Activated T-helper 17 cell treated with anti-CD3 and anti-CD28 coated beads, Interleukin-2, amount 50 U/mL, for 72 hours (primary cell): Measurements from ENCODE around the gene MEFV. TPM values are rescaled to one million over a fixed set of nuclear protein-coding genes. Genes with fewer than 3 reads are reported as not detected.
"Not testable (repeated sequence)": the region's sequence is repeated elsewhere in the genome, so short reads cannot be mapped to it uniquely, and the experiment has no call there.

Source experiments
- ATAC-seq: fragments of 150-1000 bp; cut with Tn5 transposase; replicated peaks from 2 replicates; pipeline ENCODE4 v1.10.0; 2021; ENCODE audit warnings: mild to moderate bottlenecking, moderate library complexity
- H3K27ac Mint-ChIP-seq: one replicate; pipeline ENCODE4 v1.8.0; 2022; ENCODE audit warnings: mixed read lengths
- H3K27me3 Mint-ChIP-seq: one replicate; pipeline ENCODE4 v1.8.0; 2022; ENCODE audit warnings: mixed read lengths
- H3K36me3 Mint-ChIP-seq: one replicate; pipeline ENCODE4 v1.8.0; 2022; ENCODE audit warnings: low read depth, mild to moderate bottlenecking, mixed read lengths
- H3K4me1 Mint-ChIP-seq: one replicate; pipeline ENCODE4 v1.8.0; 2022; ENCODE audit warnings: mixed read lengths
- H3K4me3 Mint-ChIP-seq: one replicate; pipeline ENCODE4 v1.8.0; 2022; ENCODE audit warnings: mild to moderate bottlenecking, mixed read lengths
- H3K9me3 Mint-ChIP-seq: one replicate; pipeline ENCODE4 v1.8.0; 2022; ENCODE audit warnings: mixed read lengths
- total RNA-seq, 2 donors: library from RNA; stranded (reverse); gene quantifications; one replicate each; pipeline ENCODE4 v1.2.3, GENCODE V29; 2022

MEFV gene
- total RNA-seq, 2 donors from 2014 or later: 0.11 TPM; not detected in 1

DNA sequence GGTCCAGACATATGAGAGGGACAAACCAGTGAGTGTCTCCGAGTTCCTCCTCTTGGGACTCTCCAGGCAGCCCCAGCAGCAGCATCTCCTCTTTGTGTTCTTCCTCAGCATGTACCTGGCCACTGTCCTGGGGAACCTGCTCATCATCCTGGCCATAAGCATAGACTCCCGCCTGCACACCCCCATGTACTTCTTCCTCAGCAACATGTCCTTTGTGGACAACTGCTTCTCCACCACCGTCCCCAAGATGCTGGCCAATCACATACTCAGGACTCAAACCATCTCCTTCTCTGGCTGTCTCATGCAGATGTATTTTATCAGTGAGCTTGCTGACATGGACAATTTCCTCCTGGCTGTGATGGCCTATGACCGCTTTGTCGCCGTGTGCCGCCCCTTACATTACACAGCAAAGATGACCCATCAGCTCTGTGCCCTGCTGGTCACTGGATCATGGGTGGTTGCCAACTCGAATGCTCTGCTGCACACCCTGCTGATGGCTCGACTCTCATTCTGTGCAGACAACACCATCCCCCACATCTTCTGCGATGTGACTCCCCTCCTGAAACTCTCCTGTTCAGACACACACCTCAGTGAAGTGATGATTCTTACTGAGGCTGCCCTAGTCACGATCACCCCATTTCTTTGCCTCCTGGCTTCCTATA lies 40.7 kb downstream of the MEFV start:
- Mint-ChIP-seq H3K4me3 (peak overlapping the region; percentile 78), H3K9me3 (peaks cover 15% of the 10 kb centered on the region), H3K4me1 (peaks cover 28% of the 10 kb centered on the region), H3K36me3 (peaks cover 16% of the 10 kb centered on the region), H3K27ac (peak overlapping the region; percentile 97), H3K27me3 (no peaks in the 10 kb centered on the region)
- peak; percentile 63 for ATAC-seq

DNA sequence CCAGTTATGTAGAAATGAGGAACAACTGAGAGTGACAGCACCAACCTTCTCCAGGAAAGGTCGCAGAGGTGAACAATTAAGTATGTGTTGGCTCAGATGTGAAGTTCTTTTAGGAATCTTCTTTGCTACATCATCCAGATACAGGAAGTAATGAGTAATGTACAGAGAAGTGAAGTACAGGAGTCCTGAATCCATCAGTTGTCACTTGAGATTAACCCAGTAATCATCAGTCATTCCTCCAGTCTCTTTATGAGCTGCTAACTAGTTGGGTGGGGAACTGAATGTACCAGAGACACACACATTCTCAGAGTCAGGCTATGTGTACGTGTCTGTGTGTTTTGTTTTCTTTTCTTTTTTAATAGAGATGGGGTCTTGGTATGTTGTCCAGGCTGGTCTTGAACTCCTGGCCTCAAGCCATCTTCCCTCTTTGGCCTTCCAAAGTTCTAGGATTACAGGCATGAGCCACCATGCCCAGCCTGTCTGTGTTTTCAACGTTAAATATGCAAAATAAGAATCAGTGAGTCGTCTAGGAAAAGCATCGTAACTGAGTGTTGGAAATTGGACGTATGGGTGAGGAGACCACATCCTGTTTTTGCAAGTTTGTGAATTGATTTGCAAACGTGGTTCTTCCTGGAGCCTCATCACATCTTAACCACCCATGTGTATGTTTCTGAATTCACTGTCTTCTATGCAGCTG lies 41.4 kb downstream of the MEFV start:
- Mint-ChIP-seq H3K36me3 (peaks cover 16% of the 10 kb centered on the region), H3K4me1 (peaks cover 33% of the 10 kb centered on the region), H3K27me3 (no peaks in the 10 kb centered on the region), H3K4me3 (peak overlapping the region; percentile 78), H3K27ac (peak overlapping the region; percentile 97), H3K9me3 (peaks cover 15% of the 10 kb centered on the region)
- ATAC-seq: peak; percentile 87

- H3K27ac Mint-ChIP-seq: peak overlapping the region; percentile 54
- peaks cover 16% of the 10 kb centered on the region for H3K36me3 Mint-ChIP-seq
- ATAC-seq: no peak
- H3K9me3 Mint-ChIP-seq: peaks cover 15% of the 10 kb centered on the region
- peaks cover 30% of the 10 kb centered on the region for H3K4me1 Mint-ChIP-seq
- no peaks in the 10 kb centered on the region for H3K27me3 Mint-ChIP-seq
- H3K4me3 Mint-ChIP-seq: no peak overlapping the region
Observed at GRCh38 chr16:3212567-3212966, 43.9 kb downstream of the MEFV start.

DNA sequence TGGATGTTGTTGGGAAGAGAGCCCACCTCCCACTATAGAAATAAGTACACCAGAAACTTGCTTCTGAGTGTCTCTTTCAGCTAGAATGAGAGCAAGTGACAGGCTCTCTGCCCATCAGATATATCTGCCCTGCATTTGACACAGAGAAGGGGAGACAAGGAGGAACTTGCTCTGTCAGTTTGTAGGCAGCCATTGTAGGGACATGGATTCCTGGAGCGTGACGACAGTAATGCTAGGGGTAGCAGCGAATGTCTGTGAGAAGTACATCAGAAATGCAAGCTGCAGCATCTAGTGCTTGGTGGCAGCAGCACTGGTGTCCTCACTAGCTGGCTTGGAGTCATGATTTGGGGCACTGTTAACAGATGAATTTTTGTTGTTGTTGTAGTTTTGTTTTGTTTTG lies 44.4 kb downstream of the MEFV start:
- peaks cover 16% of the 10 kb centered on the region for H3K36me3 Mint-ChIP-seq
- H3K4me3 Mint-ChIP-seq: no peak overlapping the region
- H3K9me3 Mint-ChIP-seq: peaks cover 15% of the 10 kb centered on the region
- no peak overlapping the region for H3K27ac Mint-ChIP-seq
- no peak for ATAC-seq
- no peaks in the 10 kb centered on the region for H3K27me3 Mint-ChIP-seq
- peaks cover 29% of the 10 kb centered on the region for H3K4me1 Mint-ChIP-seq

DNA sequence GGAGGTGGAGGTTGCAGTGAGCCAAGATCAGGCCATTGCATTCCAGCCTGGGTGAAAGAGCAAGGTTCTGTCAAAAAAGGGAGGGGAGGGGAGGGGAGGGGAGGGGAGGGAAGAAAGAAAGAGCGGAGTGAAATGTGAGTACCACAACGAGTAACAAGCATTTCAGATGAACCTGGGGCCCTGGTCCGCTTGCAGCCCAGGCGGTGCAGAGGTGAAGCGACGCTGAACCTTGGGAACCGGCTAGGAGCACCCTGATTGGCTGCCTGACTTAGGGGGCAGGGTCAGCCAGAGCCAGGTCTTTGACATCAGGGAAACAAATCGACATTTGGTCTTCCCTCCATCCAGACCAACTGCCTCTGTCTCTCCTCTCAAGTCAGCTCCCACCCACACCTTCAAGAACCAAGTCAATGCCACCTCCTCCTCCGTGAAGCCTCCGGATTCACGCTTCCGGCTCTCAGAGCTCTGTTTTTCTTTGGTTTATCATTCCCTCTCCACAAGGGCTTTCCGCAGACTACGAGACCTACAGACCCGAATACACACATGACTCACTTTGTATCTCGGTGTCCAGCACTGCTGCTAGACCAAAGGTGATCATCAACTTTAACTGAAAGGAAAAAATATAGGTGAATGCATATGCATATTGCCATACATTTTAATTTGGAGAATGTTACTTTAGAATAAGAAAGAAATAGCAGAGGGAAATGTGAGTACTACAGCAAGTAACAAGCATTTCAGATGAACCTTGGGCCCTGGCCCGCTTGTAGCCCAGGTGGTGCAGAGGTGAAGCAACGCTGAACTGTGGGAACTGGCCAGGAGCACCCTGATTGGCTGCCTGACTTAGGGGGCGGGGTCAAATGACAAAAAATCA lies 49.1 kb downstream of the MEFV start:
- ATAC-seq: no peak
- Mint-ChIP-seq H3K27ac (no peak overlapping the region), H3K4me3 (no peak overlapping the region), H3K27me3 (peaks cover 10% of the 10 kb centered on the region), H3K9me3 (peaks cover 5% of the 10 kb centered on the region), H3K4me1 (peaks cover 5% of the 10 kb centered on the region), H3K36me3 (no peaks in the 10 kb centered on the region)

DNA sequence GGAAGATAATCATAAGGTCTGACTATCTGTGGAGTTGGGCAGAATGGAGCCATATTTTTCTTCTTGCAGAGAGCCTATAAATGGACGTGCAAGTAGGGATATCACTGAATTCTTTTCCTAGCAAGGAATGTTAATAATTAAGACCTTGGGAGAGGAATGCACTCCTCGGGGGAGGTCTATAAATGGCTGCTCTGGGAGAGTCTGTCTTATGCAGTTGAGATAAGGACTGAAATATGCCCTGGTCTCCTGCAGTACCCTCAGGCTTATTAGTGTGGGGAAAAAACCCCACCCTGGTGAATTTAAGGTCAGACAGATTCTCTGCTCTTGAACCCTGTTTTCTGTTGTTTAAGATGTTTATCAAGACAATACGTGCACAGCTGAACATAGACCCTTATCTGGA lies 50.5 kb downstream of the MEFV start:
- H3K27ac Mint-ChIP-seq, H3K4me1 Mint-ChIP-seq, H3K9me3 Mint-ChIP-seq, H3K36me3 Mint-ChIP-seq, H3K4me3 Mint-ChIP-seq, ATAC-seq: not testable (repeated sequence)
- peaks cover 10% of the 10 kb centered on the region for H3K27me3 Mint-ChIP-seq

GRCh38 chr16:3202903-3203539 lies 53.4 kb downstream of the MEFV start:
- Mint-ChIP-seq H3K36me3 (no peaks in the 10 kb centered on the region), H3K4me3 (no peak overlapping the region), H3K27ac (no peak overlapping the region), H3K4me1 (no peaks in the 10 kb centered on the region), H3K9me3 (peaks cover 5% of the 10 kb centered on the region), H3K27me3 (peaks cover 10% of the 10 kb centered on the region)
- no peak for ATAC-seq

DNA sequence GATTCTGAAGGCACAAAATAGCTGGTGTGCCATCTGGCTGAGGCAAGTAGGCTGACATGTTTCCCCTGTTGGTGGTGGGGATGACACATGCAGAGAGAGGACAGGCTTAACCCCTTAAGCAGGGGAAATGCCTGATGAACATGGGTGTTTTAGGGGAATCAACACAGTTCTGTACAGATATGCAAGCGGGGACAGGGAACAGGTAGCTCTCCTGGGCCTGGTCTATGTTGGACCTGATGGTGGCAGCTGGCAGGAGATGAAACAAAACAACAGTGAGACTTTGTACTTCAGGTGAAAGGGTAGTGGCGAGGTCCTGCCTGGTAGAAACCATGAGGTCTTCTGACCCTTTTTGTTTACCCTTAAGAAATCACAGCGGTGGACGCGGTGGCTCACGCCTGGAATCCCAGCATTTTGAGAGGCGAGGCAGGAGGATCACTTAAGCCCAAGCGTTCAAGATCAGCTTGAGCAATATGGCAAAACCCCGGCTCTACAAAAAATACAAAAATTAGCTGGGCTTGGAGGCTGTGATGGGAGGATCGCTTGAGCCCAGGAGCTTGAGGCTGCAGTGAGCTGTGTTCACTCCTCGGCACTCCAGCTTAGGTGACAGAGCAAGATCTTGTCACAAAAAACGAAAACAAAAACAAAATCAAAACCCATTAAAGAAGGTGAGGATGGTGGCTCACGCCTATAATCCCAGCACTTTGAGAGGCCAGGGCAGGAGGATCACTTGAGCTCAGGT lies 57.9 kb downstream of the MEFV start:
- H3K36me3 Mint-ChIP-seq: no peaks in the 10 kb centered on the region
- H3K4me1 Mint-ChIP-seq: no peaks in the 10 kb centered on the region
- H3K9me3 Mint-ChIP-seq: no peaks in the 10 kb centered on the region
- ATAC-seq: no peak
- no peak overlapping the region for H3K27ac Mint-ChIP-seq
- H3K27me3 Mint-ChIP-seq: peaks cover 16% of the 10 kb centered on the region
- no peak overlapping the region for H3K4me3 Mint-ChIP-seq

DNA sequence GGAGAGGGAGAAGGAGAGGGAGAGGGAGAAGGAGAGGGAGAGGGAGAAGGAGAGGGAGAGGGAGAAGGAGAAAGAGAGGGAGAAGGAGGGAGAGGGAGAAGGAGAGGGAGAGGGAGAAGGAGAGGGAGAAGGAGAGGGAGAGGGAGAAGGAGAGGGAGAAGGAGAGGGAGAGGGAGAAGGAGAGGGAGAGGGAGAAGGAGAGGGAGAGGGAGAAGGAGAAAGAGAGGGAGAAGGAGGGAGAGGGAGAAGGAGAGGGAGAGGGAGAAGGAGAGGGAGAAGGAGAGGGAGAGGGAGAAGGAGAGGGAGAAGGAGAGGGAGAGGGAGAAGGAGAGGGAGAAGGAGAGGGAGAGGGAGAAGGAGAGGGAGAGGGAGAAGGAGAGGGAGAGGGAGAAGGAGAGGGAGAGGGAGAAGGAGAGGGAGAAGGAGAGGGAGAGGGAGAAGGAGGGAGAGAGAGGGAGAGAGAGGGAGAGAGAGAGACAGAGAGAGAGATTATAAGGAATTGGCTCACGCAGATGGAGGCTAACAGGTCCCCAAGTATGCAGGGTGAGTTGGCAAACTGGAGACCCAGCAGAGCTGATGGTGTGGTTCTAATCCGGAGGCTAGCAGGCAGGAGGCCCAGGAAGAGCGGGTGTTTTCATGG lies 58.6 kb downstream of the MEFV start:
- not testable (repeated sequence) for H3K27ac Mint-ChIP-seq, ATAC-seq, H3K4me3 Mint-ChIP-seq, H3K4me1 Mint-ChIP-seq, H3K36me3 Mint-ChIP-seq, H3K9me3 Mint-ChIP-seq
- peaks cover 16% of the 10 kb centered on the region for H3K27me3 Mint-ChIP-seq

DNA sequence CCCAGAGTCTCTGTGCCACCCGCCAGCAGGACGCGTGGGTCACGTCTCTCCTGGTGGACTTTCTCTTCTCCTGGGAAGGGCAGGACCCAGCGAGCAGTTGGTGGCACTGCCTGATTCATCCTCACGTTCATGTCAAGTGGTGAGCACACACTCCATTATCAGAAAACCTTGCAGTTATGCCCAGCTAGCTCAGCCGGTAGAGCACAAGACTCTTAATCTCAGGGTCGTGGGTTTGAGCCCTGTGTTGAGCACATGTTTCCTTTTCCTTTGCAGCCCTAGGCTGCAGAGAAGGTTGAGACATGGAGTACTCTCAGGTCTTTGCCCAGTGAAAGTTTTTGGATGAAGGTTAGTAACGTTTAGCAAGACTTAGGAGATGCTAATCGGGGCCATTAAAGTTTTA lies 60.5 kb downstream of the MEFV start:
- Mint-ChIP-seq H3K4me3 (no peak overlapping the region), H3K9me3 (no peaks in the 10 kb centered on the region), H3K27me3 (peaks cover 18% of the 10 kb centered on the region), H3K4me1 (no peaks in the 10 kb centered on the region), H3K27ac (no peak overlapping the region), H3K36me3 (peaks cover 7% of the 10 kb centered on the region)
- ATAC-seq: no peak

DNA sequence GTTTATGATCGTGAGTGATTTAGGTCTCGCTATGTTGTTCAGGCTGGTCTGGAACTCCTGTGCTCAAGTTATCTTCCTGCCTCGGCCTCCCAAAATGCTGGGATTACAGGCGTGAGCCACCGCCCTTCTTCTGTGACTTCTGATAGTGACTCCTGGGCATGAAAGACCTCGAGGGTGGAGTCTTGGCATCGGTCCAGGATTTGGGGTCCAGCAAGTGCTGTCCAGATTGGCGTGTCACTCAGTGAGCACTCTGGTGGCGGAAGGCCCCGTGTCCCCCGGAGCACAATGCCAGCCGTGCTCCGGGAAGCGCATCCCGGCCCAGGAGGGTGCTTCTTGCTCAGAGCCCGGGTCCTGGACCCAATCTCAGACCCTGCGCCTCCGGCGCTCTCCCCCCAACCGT lies 61.6 kb downstream of the MEFV start:
- no peak for ATAC-seq
- no peak overlapping the region for H3K4me3 Mint-ChIP-seq
- H3K27me3 Mint-ChIP-seq: peaks cover 29% of the 10 kb centered on the region
- no peaks in the 10 kb centered on the region for H3K9me3 Mint-ChIP-seq
- peaks cover 3% of the 10 kb centered on the region for H3K4me1 Mint-ChIP-seq
- no peak overlapping the region for H3K27ac Mint-ChIP-seq
- H3K36me3 Mint-ChIP-seq: peaks cover 19% of the 10 kb centered on the region

DNA sequence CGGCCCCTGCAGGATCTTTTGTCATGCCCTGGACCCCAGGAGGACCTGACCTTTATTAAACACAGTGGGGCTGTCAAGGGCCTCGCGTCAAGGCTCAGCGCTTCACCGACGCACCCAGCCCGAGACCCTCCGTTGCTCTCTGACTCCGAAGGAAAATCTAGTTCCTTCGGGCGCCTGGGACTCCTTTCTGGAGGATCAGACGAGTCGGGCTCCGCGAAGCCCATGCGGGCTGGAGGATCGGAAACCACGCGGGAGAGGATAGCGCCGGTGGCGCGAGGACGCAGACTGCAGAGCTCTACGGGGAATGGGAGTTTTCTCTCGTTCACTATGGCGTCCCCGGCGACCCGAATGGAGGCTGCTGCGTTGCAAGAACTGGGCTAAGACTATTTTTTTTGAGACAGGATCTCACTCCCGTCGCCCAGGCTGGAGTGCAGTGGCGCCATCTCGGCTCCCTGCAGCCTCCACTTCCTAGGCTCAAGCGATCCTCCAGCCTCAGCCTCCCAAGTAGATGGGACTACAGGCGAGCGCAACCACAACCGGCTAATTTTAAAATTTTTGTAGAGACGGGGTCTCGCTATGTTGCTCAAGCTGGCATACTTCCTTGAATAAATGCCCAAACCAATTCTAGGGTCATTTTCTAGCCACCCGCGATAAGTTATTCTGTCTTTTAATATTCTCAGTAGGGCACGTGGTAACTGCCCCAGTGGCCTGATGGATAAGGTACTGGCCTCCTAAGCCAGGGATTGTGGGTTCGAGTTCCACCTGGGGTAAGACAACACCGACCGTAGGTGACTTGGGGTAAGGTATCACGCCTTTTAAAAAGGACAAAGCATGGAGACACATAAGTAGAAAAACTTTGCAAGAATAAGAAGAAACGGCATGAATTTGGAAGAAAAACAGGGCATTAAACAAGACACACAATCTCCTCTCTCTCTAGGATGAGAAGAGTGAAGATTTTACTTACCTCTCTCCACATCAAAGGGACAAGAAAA lies 62.9 kb downstream of the MEFV start:
- peaks cover 32% of the 10 kb centered on the region for H3K27me3 Mint-ChIP-seq
- peaks cover 6% of the 10 kb centered on the region for H3K4me1 Mint-ChIP-seq
- no peak overlapping the region for H3K27ac Mint-ChIP-seq
- H3K9me3 Mint-ChIP-seq: no peaks in the 10 kb centered on the region
- no peak overlapping the region for H3K4me3 Mint-ChIP-seq
- ATAC-seq: no peak
- H3K36me3 Mint-ChIP-seq: peaks cover 26% of the 10 kb centered on the region
